Adrenal gland (tissue), 5 donors: ENCODE data around the gene CADM1.

Experiments used
- POLR2A ChIP-seq, 2 donors: fragments of 450-650 bp; IDR thresholded peaks; one replicate each; pipeline ENCODE4 v1.6.1; 2017; ENCODE audit warnings: antibody characterized with exemption in 2 of 2, mild to moderate bottlenecking in 2 of 2, moderate library complexity in 1 of 2
- TF ChIP-seq, protein P1 (sequence below), 6 experiments: fragments of 450-650 bp in 4 of 6; fragments of 200-600 bp in 2 of 6; sonication (generic) in 1 of 6; IDR thresholded peaks; 1 replicate in 5 of 6; 2 replicates in 1 of 6; pipeline versions ENCODE4 v1.5.1 to v1.8.0; 2016 to 2021; ENCODE audit warnings: antibody characterized with exemption in 6 of 6, mild to moderate bottlenecking in 2 of 6, moderate library complexity in 1 of 6
- donor health status: DM: no; HTN: no; CAD: no.

DNA sequence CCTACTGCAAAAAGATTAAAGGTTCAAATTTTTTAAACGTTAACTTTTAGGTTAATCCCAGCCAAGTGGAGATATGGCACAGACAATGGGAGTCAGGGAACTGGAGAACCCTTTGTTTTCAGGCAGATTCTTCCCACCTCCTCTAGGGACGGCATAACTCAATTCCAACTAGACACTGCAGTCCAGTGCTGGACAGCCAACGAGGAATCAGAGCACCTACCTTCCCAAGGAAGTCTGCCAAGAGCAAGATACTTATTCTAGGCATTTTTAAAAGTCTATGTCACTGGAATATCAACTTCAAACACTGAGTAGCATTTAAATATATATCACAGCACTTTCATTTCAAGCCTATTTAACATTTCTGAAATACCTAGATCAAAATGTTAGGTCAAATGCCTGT lies 7.3 kb downstream of the CADM1 start:
- TF ChIP-seq, protein P1, sequence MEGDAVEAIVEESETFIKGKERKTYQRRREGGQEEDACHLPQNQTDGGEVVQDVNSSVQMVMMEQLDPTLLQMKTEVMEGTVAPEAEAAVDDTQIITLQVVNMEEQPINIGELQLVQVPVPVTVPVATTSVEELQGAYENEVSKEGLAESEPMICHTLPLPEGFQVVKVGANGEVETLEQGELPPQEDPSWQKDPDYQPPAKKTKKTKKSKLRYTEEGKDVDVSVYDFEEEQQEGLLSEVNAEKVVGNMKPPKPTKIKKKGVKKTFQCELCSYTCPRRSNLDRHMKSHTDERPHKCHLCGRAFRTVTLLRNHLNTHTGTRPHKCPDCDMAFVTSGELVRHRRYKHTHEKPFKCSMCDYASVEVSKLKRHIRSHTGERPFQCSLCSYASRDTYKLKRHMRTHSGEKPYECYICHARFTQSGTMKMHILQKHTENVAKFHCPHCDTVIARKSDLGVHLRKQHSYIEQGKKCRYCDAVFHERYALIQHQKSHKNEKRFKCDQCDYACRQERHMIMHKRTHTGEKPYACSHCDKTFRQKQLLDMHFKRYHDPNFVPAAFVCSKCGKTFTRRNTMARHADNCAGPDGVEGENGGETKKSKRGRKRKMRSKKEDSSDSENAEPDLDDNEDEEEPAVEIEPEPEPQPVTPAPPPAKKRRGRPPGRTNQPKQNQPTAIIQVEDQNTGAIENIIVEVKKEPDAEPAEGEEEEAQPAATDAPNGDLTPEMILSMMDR (IDR thresholded peaks at IDR 0.05), result no peak
- TF ChIP-seq POLR2A (IDR thresholded peaks at IDR 0.05), result no peak
